Motor neuron (in vitro differentiated cells): ENCODE measurements around the gene CDH26. TPM values are rescaled to one million over a fixed set of nuclear protein-coding genes. Genes with fewer than 3 reads are reported as not detected.

Experiments
- ATAC-seq, 8 experiments: fragments of 200-7000 bp; cut with Tn5 transposase; replicated peaks in 6 of 8; 2 replicates each; pipeline ENCODE4 v1.8.0; 2021; ENCODE audit warnings: mild to moderate bottlenecking in 8 of 8, moderate library complexity in 8 of 8
- H3K27ac ChIP-seq, 2 donors: fragments of 250-450 bp; sonication (Bioruptor Pico); 2 replicates each; pipeline ENCODE4 v1.9.0; 2021; ENCODE audit warnings: antibody characterized with exemption in 2 of 2, mild to moderate bottlenecking in 2 of 2, moderate library complexity in 1 of 2
- H3K4me1 ChIP-seq, 2 donors: fragments of 250-450 bp; sonication (Bioruptor Pico); replicated peaks in 1 of 2; 2 replicates each; pipeline ENCODE4 v1.6.1; 2021; ENCODE audit warnings: antibody characterized with exemption in 2 of 2, mild to moderate bottlenecking in 2 of 2, moderate library complexity in 1 of 2
- H3K4me3 ChIP-seq, 5 donors: fragments of 250-450 bp; sonication (Bioruptor Pico); 2 replicates each; pipeline ENCODE4 v1.9.0; 2021; ENCODE audit warnings: antibody characterized with exemption in 5 of 5, mild to moderate bottlenecking in 5 of 5, moderate library complexity in 4 of 5
- WGBS, 10 experiments: fragments of 450-650 bp; shearing (Covaris generic); methylation state at CpG; one replicate each; pipeline ENCODE4 v1.0.0; 2022; 5-methylcytosine and 5-hydroxymethylcytosine counted together
- in situ Hi-C, 9 experiments: fragments of 400-800 bp; cut with MboI; loops; one replicate each; pipeline ENCODE4 v1.15.0; 2021; ENCODE audit warnings: low sequenced_read_pairs in 9 of 9, low pct_unique_long_range_greater_than_20kb in 2 of 9; ENCODE audit not compliant: unreplicated experiment in 9 of 9
- total RNA-seq, 8 experiments: library from RNA; unstranded; fragments of 300-600 nt; gene quantifications; 2 replicates each; pipeline versions ENCODE4 v1.2.3 to v1.2.4, GENCODE V29; 2022

CDH26 gene
- total RNA-seq, 8 experiments from 2014 or later: 0.29 to 1.1 (median 0.43) TPM; not detected in 1

DNA sequence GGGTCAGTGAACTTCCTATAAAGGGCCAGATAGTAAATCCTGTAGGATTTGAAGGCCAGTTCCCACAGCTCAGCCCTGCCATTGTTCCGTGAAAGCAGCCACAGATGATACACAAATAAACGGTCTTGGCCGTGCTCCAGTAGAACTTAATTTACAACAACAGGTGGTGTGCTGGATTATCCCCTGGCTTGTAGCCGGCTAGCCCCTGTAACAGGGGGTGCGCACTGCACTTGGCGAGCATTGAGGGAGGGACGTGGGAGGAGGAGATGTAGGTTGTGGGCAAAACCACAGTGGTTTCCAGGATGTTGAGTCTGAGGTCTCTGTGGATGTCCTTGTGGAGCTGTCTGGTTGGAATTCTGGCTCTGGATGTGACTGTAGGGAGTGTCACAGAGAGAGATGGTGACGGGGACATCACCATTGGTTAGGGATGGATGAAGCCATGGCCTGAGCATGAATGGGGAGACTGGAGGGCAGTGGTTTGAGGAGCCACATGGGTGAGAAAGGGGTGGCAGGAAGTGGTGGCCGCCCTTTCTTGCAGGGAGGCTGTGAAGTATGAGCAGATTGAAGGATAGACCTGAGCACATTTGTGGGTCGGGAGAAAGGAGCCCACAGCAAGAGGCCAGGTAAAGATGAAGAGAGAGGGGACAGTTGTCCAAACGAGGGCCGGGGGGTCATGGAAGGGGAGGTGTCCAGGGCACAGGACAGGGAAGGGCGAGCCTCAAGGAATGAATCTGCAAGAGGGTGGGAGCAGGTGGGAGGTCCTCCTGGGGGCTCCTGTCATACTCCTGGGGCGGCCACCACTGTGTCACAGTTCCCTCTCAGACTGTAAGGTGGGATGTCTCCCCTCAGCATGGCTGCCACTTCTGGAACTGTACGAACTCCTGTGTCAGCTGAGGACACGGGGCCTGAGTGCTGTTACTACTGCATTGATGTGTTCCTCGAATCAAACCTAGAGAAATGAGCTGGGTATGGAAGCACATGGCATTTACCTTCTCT is 53.6 kb downstream of the CDH26 start:
- ATAC-seq: peak in 1 of 8 experiments; percentile 9
- no peaks in the 10 kb centered on the region for H3K4me1 ChIP-seq
- no peak overlapping the region for H3K27ac ChIP-seq
- 29 to 100% (median 79%) methylated on average over 2 to 16 of the region's 17 CpGs; no CpG with 5 or more reads in 1 of the 10 experiments for WGBS, 10 experiments
- H3K4me3 ChIP-seq: no peak overlapping the region
- in situ Hi-C loops: no loop called here

DNA sequence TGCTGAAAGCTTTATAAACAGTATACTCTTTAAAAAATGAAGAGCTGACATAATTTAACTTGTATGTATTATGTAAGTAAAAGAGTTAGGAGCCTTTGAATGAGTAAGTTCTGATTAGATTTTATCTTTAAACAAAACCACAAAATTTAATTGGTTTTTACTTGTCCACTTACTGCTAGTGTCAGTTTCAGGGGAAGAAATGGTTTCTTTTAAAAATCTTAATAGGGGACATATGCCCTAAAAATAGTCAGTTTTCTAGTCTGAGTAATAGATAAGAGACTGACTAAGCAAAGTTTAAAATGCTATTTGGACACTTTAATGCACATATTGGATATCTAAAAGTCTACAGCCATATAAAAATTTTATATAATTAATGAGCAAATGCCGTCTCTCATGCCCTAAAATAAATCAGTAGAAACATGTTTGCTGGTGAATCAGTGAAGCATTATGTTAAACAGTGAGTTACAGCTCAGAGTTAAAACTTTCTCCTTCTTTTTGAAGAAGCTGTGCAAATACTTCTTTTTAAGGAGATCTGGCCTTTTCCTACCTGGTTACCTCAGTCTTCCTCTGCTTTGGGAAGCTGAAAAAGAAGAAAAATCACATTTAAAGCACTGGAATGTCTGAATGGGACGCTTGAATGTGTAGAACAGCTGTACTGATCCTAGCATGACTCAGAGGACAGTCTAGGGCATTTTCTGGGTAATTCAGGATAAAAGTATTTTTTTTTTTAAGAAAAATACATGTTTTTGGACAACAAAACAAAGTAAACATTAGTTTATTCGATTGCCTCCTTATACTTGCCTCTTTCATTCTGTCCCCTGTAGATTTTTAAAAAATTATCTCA is 55.3 kb downstream of the CDH26 start:
- Histone ChIP-seq H3K27ac (no peak overlapping the region), H3K4me3 (no peak overlapping the region), H3K4me1 (no peaks in the 10 kb centered on the region)
- in situ Hi-C loops: no loop called here
- WGBS, 10 experiments: 0 to 90% (median 54%) methylated on average over 2 to 3 of the region's 3 CpGs; no CpG with 5 or more reads in 1 of the 10 experiments
- peak in 2 of 8 experiments; percentile 43 to 61 for ATAC-seq

DNA sequence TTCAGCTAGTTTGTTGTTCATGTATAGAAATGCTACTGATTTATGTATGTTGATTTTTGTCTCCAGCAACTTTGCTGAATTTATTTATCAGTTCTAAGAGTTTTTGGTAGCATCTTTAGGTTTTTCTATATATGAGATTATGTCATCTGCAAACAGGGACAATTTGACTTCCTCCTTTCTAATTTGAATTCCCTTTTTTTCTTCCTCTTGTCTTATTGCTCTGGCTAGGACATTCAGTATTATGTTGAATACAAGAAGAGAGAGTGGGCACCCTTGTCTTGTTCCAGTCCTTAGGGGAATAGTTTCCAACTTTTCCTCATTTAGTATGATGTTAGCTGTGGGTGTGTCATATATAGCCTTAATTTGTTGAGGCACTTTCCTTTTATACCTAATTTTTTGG is 58.2 kb downstream of the CDH26 start:
- no peak for ATAC-seq
- in situ Hi-C loops: no loop called here
- no peak overlapping the region for H3K4me3 ChIP-seq
- H3K27ac ChIP-seq: no peak overlapping the region
- no peaks in the 10 kb centered on the region for H3K4me1 ChIP-seq

DNA sequence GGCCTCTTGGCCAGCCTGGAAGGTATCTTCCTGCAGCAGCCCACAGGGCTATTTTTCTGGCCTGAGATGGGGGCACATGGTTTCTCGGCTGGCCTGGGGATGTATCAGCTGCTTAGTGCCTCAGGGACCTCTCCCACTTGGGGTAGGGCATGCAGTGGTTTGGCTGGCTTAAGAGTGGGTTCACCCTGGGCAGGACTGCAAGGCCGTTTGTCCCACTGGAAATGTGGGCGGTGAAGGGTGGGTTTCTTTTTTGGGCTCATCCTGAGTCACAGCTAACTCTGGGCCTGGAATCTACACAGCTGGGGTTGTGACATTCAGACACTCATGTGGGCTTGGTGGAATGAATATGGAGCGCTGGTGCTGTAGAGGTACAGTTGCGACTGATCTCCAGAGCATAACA is 62.0 kb downstream of the CDH26 start:
- Histone ChIP-seq H3K4me3 (no peak overlapping the region), H3K4me1 (peaks cover 0 to 4% of the 10 kb centered on the region in 2 donors), H3K27ac (no peak overlapping the region)
- WGBS, 10 experiments: 10 to 80% (median 69%) methylated on average over 1 to 2 of the region's 5 CpGs; no CpG with 5 or more reads in 6 of the 10 experiments
- in situ Hi-C loops: no loop called here
- no peak for ATAC-seq

DNA sequence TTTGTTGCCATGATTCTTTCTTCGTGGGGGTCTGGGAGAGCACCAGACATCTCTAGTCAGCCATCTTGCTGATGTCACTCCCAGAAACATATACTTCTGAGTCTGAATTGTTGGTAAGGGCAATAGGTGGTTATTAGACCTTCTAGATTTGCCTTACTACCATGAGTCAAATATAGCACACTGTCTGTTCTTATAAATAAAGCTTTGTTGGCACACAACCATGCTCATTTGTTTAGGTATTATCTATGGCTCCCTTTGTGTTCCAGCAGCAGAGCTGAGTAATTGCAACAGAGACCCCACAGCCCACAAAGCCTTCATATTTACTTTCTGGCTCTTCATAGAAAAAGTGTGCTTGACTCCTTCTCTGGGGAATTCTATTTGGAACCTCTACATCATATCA is 62.9 kb downstream of the CDH26 start:
- Histone ChIP-seq H3K27ac (no peak overlapping the region), H3K4me1 (peaks cover 0 to 4% of the 10 kb centered on the region in 2 donors), H3K4me3 (no peak overlapping the region)
- in situ Hi-C loops: no loop called here
- WGBS, 10 experiments: 0 to 100% (median 80%) methylated on average over 1 of the region's 1 CpG; no CpG with 5 or more reads in 5 of the 10 experiments
- peak in 1 of 8 experiments; percentile 64 for ATAC-seq

DNA sequence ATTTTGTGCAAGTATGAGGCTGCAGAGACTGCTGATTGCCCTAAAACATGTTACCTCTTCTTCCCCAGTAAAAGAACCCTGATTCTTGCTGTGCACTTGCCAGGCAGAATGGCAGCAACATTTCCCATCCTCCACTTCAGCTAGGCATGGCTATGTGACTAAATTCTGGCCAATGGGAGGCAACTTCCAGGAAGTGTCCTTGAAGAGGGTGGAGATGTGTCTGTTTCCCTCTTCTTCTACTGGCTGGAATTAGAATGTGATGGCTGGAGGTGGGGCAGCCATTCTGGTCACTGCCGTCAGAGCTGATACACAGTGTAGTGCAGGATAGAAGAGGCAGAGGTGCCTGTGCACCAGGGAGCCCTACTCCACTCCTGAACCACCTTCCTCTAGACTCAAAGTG is 64.6 kb downstream of the CDH26 start:
- in situ Hi-C loops: no loop called here
- WGBS, 10 experiments: 86 to 88% methylated on average over 1 of the region's 1 CpG; no CpG with 5 or more reads in 8 of the 10 experiments
- Histone ChIP-seq H3K4me3 (no peak overlapping the region), H3K4me1 (peaks cover 0 to 4% of the 10 kb centered on the region in 2 donors), H3K27ac (no peak overlapping the region)
- peak in 1 of 8 experiments; percentile 68 for ATAC-seq

DNA sequence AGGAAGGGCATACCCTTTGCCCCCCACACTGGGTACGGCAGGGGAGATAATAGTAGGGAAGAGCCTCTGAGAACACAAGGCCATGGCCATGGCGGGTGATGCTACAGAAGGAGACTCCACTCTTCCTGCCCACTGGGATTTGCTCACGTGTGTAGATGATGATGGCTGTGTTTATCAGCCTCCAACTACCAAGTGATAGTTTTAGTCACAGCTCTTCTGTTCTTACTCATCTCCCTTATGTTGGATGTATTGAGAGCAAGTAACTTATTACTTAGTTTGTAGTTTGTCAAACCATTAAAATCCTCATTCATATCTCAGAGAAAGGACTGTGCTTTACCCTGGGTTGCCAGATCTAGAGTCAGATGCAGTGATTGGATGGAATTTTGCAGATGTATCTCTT is 66.0 kb downstream of the CDH26 start:
- Histone ChIP-seq H3K4me1 (peaks cover 0 to 4% of the 10 kb centered on the region in 2 donors), H3K27ac (no peak overlapping the region), H3K4me3 (no peak overlapping the region)
- WGBS, 10 experiments: 0 to 90% (median 45%) methylated on average over 1 to 2 of the region's 3 CpGs; no CpG with 5 or more reads in 6 of the 10 experiments
- no peak for ATAC-seq
- in situ Hi-C loops: no loop called here

DNA sequence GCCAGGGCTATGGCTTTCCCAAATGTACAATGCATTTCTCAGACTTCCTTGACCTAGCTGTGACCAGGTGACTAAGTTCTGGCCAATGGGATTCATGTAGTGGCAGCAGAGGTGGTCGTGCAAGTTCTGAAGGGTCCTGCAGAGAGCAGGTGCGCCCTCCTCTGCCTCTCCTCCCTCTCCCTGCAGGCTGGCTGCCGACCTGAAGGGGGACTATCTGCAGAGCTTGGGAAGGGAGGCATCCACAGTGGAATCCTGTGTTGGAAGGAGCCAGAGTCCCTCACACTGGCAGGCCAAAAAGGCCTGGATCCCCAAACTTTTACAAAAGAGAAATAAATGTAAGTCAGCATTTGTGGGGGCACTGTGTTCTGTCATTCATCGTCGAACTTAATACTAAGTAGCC is 66.6 kb downstream of the CDH26 start:
- in situ Hi-C loops: no loop called here
- H3K4me3 ChIP-seq: no peak overlapping the region
- no peak for ATAC-seq
- WGBS, 10 experiments: 0 to 100% (median 76%) methylated on average over 2 to 5 of the region's 5 CpGs; no CpG with 5 or more reads in 3 of the 10 experiments
- no peak overlapping the region for H3K27ac ChIP-seq
- H3K4me1 ChIP-seq: peaks cover 0 to 4% of the 10 kb centered on the region in 2 donors

DNA sequence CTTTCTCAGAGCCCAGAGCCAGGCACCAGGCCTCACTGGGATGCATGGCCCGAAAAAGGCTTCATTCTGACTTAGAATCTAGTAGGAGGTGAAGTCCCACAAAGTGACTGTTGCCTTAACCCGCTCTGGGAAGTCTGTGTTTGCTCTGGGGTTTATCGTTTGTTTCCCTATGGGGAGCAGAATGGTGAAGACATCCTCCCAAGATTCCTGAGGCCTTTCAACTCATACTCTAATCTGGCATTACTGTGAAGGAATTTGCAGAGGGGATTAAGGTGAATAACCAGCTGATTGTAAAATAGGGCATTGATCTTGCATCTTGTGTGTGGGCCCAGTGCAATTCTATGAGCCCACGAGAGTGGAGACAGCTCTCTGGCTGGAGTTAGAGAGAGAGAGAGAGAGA is 67.8 kb downstream of the CDH26 start:
- no peak for ATAC-seq
- Histone ChIP-seq H3K27ac (no peak overlapping the region), H3K4me1 (peaks cover 0 to 4% of the 10 kb centered on the region in 2 donors), H3K4me3 (no peak overlapping the region)
- 28 to 100% (median 75%) methylated on average over 1 to 3 of the region's 4 CpGs; no CpG with 5 or more reads in 5 of the 10 experiments for WGBS, 10 experiments
- in situ Hi-C loops: no loop called here

DNA sequence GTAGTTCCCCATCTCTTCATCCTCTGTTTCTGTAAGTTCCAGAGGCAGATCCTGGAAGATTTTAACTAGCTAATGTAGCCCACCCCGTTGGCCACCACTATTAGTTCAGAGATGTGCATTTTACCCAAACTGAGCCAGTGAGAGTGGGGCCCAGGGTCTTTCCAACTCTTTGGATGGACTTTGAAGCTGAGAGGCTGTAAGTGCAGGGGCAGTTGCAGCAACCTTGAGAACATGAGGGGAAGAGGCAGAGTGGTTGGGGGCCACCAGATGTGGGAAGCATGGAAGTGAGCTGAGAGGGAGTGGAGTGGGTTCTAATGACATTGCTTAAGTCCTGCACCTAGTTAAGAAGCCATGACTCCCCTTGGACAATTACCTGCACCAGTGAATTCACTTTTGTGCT is 72.2 kb downstream of the CDH26 start:
- Histone ChIP-seq H3K4me1 (peaks cover 6 to 10% of the 10 kb centered on the region in 2 donors), H3K4me3 (no peak overlapping the region), H3K27ac (no peak overlapping the region)
- WGBS, 10 experiments: 17 to 100% (median 62%) methylated on average over 1 of the region's 1 CpG; no CpG with 5 or more reads in 4 of the 10 experiments
- peak in 1 of 8 experiments; percentile 43 for ATAC-seq
- in situ Hi-C loops: no loop called here

DNA sequence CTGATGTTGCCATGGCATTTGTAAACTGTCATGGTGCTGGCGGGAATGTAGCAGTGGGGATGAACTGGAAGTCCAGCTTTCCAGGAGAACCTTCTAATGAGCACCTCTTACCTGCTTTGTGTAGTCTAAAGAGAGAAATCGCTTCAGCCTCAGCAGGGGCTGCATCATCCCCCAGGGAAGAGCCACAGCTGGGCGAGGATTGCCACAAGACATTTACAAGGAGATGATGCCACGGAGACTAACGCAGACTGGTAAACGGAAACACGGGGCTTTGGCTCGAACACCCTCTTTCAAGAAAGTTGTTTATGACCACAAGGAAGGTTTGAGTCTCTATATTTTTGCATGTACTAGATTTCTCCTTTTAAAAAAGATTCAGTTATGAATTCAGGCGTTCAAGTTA is 72.9 kb downstream of the CDH26 start:
- in situ Hi-C loops: no loop called here
- WGBS, 10 experiments: 35 to 100% (median 74%) methylated on average over 1 to 9 of the region's 9 CpGs; no CpG with 5 or more reads in 1 of the 10 experiments

DNA sequence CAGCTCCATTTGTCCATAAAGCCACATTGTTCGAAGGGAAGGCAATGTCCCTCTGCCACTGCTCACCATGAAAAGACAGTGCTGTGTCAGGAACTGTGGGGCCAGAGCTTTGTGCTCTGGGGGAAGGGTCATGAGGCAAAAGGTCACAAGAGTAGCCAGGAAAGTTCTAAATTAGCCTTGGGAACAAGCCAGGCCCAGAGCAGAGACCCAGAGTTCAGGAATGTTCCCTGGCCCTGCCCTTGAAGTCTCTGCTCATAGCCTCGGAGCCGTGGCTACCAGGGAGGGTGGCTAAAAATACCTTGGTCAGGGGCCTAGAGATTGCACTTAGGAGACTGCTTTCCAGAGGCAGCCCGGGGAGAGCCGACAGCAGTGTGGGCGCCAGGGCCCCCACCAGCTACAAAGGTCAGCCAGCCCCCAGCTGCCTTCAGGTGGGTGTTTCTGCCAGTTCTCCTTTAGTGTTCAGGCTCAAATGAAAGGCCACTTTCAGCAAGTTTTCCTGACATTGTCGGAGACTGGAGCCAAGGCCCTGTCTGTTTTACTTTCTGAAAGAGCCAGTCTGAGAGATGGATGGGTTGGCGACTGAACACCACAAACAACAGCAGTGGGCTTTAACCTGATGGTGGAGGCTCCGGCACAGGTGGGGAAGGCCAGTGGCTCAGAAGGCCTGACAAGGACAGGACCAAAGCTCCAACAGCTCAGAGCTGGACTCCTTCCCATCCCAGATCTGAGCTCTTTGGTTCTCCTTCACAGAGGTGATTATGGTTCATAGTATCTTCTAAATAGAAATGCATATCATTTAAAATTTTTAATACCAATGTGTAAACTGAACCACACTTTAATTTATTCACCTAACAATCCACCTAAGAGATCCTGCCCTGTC is 76.2 kb downstream of the CDH26 start:
- Histone ChIP-seq H3K4me1 (peaks cover 6 to 10% of the 10 kb centered on the region in 2 donors), H3K27ac (peak overlapping the region in 1 of 2 donors; percentile 10), H3K4me3 (no peak overlapping the region)
- in situ Hi-C loops: no loop called here
- peak in 5 of 8 experiments; percentile 14 to 80 (median 18) for ATAC-seq
- WGBS, 10 experiments: 0 to 60% (median 33%) methylated on average over 1 to 4 of the region's 9 CpGs; no CpG with 5 or more reads in 2 of the 10 experiments

More for the DNA sequence above, 72.9 kb downstream of the CDH26 start:
- Histone ChIP-seq H3K4me3 (no peak overlapping the region), H3K4me1 (peaks cover 6 to 10% of the 10 kb centered on the region in 2 donors), H3K27ac (no peak overlapping the region)
- no peak for ATAC-seq
